HG03354 (cell line): ENCODE results near the gene RPL10A.
A peak's percentile ranks its signal among the peaks of the same experiment; 100 is the strongest.

Experiments
- ATAC-seq: cut with Tn5 transposase; IDR thresholded peaks from one replicate; pipeline ENCODE4 v1.9.1; 2021; ENCODE audit warnings: mild to moderate bottlenecking; ENCODE audit not compliant: unreplicated experiment, poor library complexity, severe bottlenecking

RPL10A gene

DNA sequence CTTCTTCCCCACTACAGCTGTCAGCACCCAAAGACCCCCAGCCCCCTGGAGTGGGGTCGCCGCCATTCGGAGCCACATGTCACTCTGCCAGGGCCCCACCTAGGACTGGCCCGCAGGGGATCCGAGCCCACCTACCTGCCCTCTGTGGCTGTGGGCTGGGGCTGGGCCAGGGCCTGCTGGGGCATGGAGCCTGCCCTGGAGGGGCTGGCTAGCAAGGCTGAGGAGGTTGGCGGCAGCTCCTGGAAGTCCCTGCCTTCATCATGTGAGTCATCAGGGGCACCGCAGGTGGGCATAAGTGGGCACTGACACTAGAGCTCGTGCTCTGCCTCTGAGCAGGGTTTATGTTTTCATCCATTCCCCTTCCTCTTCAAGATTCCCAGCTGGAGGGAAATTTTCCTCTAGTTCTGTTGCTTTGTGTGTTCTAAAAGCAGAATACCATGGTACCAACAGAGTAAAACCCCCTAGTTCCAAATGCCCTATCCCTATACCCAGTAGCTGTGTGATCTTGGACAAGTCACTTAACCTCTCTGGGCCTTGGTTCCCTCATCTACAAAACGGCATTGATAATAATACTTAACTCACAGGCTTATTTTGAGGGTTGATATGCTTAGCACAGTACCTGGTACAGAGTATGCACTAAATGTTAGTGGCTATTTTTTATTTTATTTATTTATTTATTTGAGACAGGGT is 24.7 kb upstream of the RPL10A start:
- no peak for ATAC-seq

DNA sequence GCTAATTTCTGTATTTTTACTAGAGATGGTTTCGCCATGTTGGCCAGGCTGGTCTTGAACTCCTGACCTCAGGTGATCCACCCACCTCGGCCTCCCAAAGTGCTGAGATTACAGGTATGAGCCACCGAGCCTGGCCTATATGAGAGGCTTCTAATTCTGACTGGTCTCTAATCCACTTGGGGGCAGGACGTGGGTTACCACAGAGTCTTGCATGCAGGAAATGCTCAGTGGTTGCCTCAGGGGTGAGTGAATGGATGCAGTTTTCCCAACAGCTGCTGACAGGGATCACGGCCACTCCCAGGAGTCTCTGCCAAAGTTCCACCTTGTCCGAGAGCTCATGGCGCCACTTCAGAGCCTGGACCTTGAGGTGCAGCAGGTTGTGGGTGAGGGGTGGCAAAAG is 22.5 kb upstream of the RPL10A start:
- no peak for ATAC-seq

DNA sequence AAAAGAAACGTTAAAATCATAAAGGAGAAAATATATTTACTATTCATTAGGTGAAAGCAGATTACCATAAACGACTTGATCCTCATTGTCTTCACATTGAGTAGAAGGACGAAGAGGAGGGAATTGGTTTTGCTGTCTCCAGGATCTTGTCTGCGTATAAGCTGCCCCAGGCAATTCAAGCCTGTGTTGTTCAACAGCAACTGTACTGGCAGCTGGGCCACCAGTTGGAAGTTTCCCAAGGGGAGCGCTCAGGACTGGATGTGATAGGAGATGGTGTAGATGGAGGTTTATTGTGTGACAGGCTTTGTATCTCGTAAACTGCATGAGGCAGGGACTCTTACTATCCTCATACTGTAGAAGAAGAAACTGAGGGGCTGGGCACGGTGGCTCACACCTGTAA is 20.0 kb upstream of the RPL10A start:
- ATAC-seq: no peak

DNA sequence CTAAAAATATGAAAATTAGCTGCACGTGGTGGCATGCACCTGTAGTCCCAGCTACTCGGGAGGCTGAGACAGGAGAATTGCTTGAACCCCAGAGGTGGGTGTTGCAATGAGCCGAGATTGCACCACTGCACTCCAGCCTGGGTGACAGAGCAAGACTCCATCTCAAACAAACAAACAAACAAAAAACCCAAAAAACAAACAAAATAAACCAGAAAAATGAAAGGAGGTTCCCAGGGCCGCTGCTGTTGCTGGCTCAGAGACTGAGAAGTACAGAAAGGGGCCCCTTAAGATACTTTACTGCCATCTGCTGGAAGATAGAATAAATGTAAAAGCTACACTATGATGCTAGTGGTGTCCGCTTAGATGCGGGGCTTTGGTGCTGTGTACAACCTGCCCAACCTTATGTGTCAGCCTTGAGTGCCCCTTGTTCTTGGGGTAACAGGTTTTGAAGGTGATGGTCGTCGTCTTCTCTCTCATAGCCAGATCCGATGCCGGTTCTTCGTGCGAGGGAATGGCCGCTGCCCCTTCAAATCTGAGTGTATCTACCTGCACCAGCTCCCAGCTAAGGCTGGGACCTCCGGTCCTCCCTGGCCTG is 18.8 kb upstream of the RPL10A start:
- peak; percentile 43 for ATAC-seq

DNA sequence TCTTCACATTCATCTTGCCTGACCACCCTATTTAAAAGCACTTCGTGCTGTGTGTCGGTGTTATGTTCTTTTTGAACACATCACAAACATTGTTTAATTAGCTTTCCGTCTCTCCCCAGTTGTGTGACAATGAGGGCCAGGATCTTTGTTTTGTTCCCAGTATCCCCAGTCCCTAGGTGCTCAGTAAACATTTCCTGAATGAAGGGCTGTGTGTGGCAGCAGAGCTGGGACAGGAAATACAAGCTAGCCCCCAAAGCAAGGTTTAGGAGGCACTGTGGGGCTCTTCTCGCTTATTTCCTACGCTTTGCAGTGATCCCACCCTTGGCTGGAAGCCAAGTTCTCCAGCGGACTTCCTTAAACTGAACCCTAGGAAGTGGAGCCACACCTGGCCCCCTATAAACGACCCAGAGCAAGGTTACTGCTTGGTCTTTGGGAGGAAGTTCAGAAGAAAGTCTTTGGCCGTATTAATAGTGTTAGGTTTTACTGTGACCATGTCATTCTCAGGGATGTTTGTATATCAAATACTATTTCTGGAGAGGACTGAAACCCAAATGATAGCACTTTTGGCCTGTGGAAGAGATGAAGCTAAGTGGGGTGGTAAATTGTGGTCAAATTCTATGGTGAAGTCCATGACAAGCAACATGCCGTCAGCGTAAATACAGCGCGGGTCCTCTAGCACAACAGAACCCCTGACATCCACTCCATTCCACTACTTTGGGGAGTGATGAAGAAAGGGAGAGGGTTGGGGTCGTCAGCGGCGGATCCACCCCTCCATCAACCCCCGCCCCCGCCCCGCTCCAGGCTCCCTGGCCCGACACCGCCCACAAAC is 16.6 kb upstream of the RPL10A start:
- ATAC-seq: no peak

DNA sequence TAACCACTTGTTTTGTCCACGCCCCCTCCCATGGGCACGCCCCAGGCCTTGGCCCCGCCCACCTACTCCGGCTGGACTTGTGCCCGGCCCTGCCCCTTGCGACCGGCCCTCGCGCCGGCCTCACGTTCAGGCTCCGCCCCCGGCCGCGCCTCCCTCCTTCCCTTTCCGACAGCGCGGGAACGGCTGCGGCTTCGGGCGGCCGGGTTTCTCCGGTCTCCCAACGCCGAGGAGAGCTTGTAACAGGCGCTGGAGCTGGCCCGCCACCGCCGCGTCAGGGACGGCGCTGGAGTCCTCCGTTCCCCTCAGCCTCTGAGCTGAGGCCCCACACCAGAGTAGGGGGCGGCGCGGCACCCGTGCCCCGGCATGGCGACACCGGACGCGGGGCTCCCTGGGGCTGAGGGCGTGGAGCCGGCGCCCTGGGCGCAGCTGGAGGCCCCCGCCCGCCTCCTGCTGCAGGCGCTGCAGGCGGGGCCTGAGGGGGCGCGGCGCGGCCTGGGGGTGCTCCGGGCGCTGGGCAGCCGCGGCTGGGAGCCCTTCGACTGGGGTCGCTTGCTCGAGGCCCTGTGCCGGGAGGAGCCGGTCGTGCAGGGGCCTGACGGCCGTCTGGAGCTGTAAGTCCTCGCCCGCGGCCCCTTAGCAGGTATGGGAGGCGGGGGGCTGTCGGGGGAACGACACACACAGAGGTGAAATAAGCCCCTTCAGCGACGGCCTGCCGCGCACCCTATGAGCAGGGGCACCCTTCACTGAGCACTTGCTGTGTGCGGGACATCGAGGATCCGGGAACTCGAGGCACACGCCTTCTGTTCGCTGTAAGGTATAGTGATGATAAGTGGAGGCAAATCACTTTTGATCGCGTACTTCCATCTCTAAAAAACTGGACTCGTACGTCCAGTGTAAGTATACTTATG is 15.8 kb upstream of the RPL10A start, which contains the start of gene FANCE:
Gene FANCE (plus strand): TSS at position 156 of the 908 bp plus-strand sequence. CDS start 208 bp downstream, at position 364.
- peak; percentile 89 for ATAC-seq

DNA sequence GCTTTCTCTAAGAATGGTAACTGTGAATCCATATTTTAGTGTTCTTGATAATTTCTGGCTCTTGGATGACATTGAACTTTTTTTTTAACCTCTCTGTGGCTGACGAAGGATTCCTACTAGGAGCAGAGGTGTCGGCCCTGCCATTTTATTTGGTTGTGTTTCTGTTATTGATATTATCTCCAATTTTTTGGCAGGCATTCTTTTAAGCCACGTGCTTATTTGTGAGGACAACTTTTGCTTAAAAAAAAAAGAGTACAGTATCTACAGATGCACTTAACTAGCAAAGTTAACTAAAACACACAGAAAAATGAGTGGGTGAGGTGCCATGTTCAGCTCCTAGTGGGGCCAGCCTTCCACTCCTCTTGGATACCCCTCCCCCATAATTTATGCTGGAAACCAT is 15.0 kb upstream of the RPL10A start:
- ATAC-seq: no peak

DNA sequence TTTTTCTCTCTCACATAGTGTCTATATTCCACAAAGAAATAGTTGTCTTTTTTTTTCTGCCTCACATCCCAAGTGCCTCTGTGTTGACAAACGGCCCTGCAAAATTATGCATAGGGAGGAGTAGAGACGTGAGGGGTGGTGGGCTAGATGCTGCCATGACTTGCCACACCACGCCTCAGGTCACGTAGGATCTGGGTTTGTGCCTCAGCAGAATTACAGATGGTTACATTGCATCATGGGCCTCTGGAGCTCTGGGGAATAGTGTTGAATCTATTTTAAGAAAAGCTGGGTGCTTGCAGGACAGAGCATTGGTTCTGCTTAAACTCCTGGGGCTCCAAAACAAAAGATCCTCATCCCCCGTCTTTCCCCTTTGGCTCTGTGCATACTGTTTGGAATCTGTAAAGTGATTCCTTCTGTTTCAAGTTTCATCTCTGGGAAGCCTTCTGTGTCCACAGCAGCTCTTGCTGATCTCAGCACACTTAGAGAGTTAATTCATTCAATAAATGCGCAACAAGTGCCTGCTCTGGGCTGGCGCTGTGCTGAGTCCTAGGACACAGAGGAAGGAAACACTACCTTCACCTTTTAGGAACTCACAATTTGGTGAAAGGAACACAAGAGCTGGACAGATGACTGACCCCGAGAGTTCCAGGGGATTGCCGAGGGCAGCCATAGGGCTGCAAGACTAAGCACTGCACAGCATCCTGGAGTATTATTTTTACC is 13.7 kb upstream of the RPL10A start:
- ATAC-seq: no peak

DNA sequence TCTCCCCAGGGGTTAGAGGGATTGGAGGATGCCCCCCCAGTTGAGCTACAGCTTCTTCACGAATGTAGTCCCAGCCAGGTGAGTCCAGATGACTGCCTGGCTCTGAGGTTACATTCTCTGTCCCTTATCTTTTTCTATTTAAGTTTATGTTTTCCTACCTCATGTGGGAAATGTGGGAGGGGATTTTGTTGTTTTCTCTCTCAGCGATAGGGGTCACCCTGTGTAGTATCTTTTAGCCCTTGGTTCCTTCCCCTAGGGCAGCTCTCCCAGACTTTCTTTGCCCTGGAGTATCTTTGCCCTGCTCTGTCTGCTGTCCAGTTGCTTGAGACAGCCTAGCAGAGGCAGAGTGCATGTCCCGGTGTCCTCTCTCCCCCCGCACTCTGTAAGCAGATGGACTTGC is 10.3 kb upstream of the RPL10A start:
- ATAC-seq: no peak

DNA sequence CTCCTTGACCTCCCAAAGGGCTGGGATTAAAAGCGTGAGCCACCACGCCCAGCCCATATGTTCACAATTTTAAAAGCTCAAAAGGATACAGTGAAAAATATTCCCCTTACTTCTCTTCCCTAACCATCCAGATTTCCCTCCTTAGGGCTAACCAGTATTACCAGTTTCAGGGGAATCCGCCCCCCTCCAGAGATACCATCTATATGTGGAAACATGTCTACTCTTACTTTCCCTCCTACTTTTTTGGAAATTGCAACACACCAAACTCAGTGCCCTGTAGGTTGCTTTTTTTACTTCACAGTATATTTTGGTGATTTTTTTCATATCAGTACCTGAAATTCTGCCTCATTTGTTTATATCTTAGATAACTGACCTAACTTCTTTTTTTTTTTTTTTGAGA is 6.9 kb upstream of the RPL10A start:
- ATAC-seq: no peak

DNA sequence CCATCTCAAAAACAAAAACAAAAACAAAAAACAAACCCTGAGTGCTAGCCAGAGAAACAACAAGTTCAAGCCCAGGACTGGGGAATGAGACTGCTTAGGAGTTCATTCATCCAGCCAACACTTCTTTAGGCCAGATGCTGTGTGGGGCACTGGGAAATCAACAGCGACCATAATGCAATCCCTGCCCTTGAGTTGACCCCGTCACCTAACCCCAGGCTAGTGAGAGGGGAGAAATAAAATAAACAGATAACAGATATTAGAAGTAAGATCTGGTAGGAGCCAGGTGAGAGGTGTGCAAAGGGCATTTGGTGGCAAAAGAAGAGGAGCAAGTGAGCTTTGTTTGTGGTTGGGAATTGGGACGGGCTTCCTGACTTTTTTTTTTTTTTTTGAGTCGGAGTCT is 4.9 kb upstream of the RPL10A start:
- no peak for ATAC-seq

DNA sequence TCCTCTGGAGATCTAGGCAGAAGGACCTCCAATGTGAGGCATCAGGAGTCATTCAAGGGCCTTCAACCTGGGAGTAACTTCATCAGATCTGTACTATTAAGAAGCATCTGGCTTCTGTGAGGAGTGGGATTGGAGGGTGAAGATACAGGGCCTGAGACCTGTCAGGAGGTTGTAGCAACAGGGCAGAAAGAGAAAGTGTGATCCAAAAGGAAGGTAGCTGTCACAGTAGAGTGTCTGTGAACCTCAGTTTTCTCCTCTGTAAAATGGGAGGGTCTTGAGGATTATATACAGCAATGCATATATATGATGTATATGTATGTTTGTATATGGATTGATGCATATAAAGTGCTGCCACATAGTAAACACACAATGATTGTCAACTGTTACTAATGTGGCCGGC is 2.6 kb upstream of the RPL10A start:
- ATAC-seq: no peak

DNA sequence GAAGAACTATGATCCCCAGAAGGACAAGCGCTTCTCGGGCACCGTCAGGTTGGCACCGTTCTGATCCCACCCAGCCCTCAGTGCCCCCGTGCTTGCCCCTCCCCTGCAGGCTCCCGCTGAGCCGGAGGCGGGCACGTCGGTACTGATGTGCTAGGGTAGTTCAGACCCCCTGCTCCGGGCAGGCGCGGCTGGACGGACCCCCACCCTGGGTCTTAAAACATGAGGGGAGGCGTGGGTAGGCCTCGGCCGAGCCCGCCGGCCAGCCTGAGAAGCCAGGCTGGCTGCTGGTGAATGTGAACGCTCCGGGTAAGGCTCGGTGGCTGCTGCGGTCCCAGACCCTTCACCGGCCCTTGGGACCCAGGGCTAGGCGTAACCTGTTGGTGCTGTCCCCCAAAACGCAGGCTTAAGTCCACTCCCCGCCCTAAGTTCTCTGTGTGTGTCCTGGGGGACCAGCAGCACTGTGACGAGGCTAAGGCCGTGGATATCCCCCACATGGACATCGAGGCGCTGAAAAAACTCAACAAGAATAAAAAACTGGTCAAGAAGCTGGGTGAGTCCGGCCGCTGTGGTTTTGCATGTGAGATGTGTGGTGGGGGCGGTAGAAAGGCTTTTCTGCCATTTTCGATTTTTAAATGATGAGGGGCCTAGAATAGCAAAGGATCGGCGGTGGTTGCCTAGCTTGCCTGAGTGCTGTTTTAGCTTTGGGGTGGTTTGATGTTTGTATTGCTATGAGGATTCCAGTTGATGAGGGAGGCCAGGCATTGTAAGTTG is 964 bp downstream of the RPL10A start:
- no peak for ATAC-seq

DNA sequence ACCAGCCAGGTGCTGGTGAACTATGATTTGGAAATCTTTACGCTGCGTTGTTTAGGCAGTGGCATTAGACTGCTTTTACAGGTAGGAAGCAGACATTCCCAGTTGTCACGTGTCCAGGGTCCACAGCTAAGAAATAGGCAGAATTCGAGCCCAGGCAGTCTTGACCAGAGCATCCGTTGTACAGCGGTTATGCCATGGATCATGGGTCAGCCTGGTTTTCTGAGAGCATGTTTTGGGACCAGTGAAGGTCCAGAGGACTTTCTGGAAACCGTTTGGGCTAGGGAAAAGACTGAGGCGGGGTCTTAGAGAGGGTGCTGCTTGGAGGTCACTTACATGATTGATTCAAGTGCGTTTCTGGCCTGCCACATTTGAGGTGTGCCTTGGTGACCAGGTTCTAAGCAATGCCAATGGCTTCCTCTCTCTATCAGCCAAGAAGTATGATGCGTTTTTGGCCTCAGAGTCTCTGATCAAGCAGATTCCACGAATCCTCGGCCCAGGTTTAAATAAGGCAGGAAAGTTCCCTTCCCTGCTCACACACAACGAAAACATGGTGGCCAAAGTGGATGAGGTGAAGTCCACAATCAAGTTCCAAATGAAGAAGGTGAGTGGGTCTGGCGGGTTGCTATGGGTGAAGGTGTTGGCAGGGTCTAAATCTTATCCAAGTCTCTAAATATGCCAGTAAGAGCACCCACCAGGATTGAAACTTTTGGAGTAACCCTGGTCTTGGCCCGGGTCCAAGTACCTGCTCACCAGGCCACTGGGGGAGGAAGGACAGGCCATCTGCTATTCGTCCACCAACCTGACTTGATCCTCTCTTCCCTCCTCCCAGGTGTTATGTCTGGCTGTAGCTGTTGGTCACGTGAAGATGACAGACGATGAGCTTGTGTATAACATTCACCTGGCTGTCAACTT is 1.8 kb downstream of the RPL10A start:
- no peak for ATAC-seq

DNA sequence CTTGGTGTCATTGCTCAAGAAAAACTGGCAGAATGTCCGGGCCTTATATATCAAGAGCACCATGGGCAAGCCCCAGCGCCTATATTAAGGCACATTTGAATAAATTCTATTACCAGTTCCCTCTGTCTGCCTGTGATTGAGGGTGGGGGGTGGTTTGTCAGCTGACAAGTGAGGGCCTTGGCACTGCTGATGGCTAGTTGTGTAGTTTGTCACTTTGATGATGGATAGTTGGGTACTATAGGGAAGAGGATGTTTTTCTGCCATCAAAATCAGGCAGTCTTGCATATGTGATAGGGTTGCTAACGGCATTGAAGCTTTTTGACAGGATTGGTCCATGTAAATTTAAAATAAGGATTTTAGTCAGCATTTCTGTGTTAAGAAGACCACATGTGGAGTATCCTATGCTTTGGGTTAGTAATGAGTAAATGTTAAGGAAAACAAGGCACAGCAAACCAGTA is 2.5 kb downstream of the RPL10A start:
- ATAC-seq: no peak

DNA sequence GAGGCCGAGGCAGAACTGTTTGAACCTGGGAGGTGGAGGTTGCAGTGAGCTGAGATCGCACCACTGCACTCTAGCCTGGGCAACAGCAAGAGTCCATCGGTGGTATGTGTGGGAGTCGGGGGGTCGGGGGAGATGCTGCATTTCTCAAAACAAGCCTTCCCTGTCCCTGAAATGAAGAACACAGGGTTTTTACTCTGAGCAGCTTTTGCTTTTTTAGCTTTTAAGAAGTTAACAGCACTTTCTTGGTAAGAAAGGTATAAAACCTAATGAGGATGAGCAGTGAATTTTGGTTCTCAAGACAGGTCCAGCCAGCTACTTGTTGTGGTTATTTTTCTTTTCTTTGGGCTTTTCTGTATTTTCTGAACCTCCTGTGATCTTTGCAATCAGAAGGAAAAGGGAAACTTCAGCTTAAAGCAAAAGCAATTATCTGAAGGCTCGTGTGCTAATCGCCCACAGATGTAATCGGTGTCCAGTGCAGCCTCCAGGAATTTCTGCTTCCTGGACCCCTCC is 3.7 kb downstream of the RPL10A start:
- ATAC-seq: no peak
